ENCODE measurements around the gene GREB1.

GREB1 gene

GRCh38 chr2:11644293-11644692 is 110.4 kb downstream of the GREB1 start:
- H3K4me3 ChIP-seq (ENCODE audit: low read depth, low read length) = no peak overlapping the region
- no peak for DNase-seq (ENCODE audit: low read depth)
- TF ChIP-seq CTCF (IDR thresholded peaks at IDR 0.05; ENCODE audit: insufficient read depth, low read depth, low read length, missing control alignments) = no peak

GRCh38 chr2:11646530-11646929 is 112.7 kb downstream of the GREB1 start:
- TF ChIP-seq CTCF (IDR thresholded peaks at IDR 0.05; ENCODE audit: insufficient read depth, low read depth, low read length, missing control alignments) = no peak
- H3K4me3 ChIP-seq (ENCODE audit: low read depth, low read length) = no peak overlapping the region

GRCh38 chr2:11647834-11648600 is 114.2 kb downstream of the GREB1 start:
- no peak for TF ChIP-seq CTCF (IDR thresholded peaks at IDR 0.05; ENCODE audit: insufficient read depth, low read depth, low read length, missing control alignments)
- DNase-seq (ENCODE audit: low read depth) = no peak
- no peak overlapping the region for H3K4me3 ChIP-seq (ENCODE audit: low read depth, low read length)

More at GRCh38 chr2:11646530-11646929, 112.7 kb downstream of the GREB1 start:
- no peak for DNase-seq (ENCODE audit: low read depth)

GRCh38 chr2:11649093-11649492 is 115.2 kb downstream of the GREB1 start:
- H3K4me3 ChIP-seq (ENCODE audit: low read depth, low read length) = no peak overlapping the region
- DNase-seq (ENCODE audit: low read depth) = no peak
- no peak for TF ChIP-seq CTCF (IDR thresholded peaks at IDR 0.05; ENCODE audit: insufficient read depth, low read depth, low read length, missing control alignments)

- no peak for DNase-seq (ENCODE audit: low read depth)
- no peak overlapping the region for H3K4me3 ChIP-seq (ENCODE audit: low read depth, low read length)
- TF ChIP-seq CTCF (IDR thresholded peaks at IDR 0.05; ENCODE audit: insufficient read depth, low read depth, low read length, missing control alignments) = no peak
Measured at GRCh38 chr2:11651856-11652548, 118.2 kb downstream of the GREB1 start.

- H3K4me3 ChIP-seq (ENCODE audit: low read depth, low read length) = no peak overlapping the region
- TF ChIP-seq CTCF (IDR thresholded peaks at IDR 0.05; ENCODE audit: insufficient read depth, low read depth, low read length, missing control alignments) = no peak
- DNase-seq (ENCODE audit: low read depth) = no peak
Measured at GRCh38 chr2:11652553-11652952, 118.7 kb downstream of the GREB1 start.

Data from GM12865 (cell line).